Fibroblast of mammary gland (primary cell): ENCODE measurements around the gene CYFIP2.

Experiments
- DNase-seq: peaks from one replicate; pipeline ENCODE4 v3.0.0-alpha.2; 2010; ENCODE audit warnings: low read depth
- H3K4me3 ChIP-seq: 2 replicates; pipeline ENCODE4 v1.5.1; 2011; ENCODE audit warnings: low read depth, mild to moderate bottlenecking, low read length, moderate library complexity; ENCODE audit not compliant: control insufficient read depth
- TF ChIP-seq, protein P1 (sequence below): conservative IDR thresholded peaks from 2 replicates; pipeline ENCODE4 v1.5.1; 2011; ENCODE audit warnings: low read depth, low read length, inconsistent platforms; ENCODE audit not compliant: control insufficient read depth, insufficient read depth

The CYFIP2 gene

DNA sequence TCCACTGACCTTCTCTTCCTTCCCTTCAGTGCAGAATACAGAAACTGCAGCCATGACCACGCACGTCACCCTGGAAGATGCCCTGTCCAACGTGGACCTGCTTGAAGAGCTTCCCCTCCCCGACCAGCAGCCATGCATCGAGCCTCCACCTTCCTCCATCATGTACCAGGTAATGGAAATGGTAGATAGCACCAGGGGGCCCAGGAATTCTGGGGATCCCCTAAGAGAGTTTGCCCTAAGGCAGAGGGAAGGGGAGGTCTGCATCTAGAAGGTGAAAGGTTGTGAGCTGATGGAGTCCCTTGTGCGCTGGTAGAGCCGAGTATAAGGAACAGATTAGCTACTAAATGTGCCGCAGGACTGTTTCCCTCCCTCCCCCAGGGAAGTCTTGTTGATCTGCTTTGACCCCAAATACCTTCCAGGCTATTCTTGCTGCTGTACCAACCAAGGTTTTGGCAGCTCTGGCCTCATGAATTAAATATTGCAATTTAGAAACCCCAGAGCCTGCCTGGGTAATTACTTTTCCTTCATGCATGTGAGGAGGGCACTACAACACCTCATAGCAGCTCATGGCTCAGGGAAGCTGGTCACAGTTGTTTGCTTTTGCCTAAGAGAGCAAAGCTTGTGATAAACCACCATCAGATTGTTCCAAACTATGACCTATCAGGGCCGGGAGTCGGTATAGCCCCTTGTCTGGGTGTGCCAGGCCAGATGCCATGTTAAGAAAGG lies 19.6 kb downstream of the CYFIP2 start:
- no peak for DNase-seq
- TF ChIP-seq, protein P1, sequence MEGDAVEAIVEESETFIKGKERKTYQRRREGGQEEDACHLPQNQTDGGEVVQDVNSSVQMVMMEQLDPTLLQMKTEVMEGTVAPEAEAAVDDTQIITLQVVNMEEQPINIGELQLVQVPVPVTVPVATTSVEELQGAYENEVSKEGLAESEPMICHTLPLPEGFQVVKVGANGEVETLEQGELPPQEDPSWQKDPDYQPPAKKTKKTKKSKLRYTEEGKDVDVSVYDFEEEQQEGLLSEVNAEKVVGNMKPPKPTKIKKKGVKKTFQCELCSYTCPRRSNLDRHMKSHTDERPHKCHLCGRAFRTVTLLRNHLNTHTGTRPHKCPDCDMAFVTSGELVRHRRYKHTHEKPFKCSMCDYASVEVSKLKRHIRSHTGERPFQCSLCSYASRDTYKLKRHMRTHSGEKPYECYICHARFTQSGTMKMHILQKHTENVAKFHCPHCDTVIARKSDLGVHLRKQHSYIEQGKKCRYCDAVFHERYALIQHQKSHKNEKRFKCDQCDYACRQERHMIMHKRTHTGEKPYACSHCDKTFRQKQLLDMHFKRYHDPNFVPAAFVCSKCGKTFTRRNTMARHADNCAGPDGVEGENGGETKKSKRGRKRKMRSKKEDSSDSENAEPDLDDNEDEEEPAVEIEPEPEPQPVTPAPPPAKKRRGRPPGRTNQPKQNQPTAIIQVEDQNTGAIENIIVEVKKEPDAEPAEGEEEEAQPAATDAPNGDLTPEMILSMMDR, result no peak
- no peak overlapping the region for H3K4me3 ChIP-seq

DNA sequence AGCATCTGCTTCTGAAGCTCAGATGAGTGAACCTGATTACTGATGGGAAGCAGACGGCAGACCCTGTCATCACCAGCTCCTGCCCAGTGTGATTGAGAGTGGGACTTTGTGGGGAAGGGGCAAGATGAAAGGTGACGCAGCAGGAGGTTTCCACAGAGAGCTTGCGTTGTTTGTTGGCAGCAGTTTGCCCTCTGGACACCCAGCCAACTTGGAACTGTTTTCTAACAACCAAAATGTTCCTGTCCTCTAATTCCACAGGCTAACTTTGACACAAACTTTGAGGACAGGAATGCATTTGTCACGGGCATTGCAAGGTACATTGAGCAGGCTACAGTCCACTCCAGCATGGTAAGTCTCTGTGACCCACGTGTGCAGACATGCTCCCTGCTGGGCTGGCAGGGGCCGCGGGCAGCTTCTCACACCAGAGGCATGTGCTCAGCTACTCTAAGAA lies 20.9 kb downstream of the CYFIP2 start:
- TF ChIP-seq, protein P1, result no peak
- peak; percentile 27 for DNase-seq
- H3K4me3 ChIP-seq, result no peak overlapping the region

DNA sequence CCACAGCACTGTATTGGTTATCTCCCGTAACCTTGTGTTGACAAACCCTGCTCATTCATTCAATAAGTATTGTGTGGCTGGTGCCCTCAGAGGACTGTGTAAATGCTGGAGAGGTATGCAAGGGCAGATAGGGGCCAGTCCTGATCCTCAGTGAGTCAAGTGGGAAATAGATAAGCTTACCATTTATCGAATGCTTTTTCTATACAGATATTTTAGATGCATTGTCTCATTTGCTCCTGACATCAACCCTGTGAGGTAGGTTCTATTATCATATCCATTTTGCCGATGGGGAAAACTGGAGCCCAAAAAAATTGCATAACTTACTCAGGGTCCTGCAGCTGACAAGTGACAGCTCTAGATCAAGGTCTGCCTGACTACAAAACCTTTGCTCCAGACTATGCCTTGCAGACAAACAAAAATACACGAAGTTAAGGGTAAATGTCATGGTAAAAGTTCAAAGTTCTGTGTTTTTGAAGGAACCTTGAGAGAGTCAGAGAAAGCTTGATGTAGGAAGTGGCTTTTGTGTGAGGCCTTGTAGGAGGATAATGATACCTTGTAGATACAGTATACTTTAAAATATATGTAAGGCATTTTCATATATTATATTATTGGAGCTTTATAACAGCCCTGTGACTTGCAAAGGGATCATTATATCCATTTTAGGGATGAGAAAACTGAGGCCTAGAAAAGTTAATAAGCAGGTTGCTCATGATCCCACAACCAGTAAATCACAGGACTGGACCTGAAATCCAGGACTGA lies 22.7 kb downstream of the CYFIP2 start:
- TF ChIP-seq, protein P1, result no peak
- H3K4me3 ChIP-seq, result no peak overlapping the region
- DNase-seq, result no peak

DNA sequence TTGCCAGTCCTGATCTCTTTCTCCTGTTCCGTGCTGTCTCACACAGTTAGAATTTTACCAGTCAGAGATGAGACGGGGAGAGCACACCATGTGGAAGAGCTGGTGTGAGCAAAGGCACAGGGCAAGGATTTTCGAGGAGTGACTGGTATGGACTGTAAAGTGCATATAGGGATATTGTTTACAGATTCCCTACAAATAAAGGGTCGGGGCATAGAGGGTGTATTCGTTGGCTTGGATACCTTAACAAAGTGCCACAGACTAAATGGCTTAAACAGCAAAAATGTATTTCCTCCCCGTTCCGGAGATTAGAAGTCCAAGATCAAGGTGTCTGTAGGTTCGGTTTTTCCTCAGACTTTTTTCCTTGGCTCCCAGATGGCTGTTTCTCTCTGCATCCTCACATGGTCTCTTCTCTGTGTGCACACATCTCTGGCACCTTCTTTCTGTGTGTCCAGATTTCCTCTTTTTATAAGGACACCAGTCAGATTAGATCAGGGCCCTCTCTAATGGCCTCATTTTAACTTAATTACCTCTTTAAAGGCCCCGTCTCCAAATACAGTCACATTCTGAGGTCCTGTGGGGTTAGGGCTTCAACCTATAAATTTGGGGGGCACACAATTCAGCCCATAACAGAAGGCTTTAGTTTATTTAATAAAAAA lies 23.4 kb downstream of the CYFIP2 start:
- DNase-seq, result no peak
- TF ChIP-seq, protein P1, result no peak
- H3K4me3 ChIP-seq, result no peak overlapping the region

DNA sequence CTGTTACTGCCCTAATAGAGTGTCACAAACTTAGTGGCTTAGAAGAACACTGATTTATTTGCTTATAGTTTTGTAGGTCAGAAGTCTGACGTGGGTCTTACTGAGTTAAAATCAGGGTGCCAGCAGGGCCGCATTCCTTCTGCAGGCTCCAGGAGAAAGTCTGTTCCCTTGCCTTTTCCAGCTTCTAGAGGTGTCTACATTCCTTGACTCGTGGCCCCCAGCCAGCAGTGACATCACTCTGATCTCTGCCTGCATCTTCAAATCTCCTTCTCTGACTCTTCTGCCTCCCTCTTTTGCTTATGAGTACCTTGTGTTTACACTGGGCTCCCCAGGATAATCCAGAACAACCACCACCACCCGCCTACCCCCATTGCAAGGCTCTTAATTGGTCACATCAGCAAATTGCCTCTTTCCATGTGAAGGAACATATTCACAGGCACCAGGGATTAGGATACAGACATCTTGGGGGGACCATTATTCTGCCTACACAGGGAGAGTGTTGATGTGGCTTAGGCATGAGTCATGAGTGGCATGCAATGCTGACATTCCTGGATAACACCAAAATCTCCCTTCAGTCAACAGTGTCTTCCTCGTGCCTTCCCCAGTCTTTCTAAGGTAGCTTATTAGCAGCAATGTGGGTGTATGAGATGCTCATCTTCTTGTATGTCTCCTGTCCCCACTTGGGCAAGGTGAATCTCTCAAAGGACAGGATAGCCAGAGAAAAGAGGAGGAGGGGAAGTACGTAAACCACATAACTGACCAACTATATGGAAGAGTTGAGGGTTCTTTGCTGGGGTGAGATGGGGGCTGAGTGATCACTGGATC lies 24.4 kb downstream of the CYFIP2 start:
- H3K4me3 ChIP-seq, result no peak overlapping the region
- peak; percentile 65 for DNase-seq
- TF ChIP-seq, protein P1, result no peak
